ENCODE data around the gene NLRP7. TPM values are rescaled to one million over a fixed set of nuclear protein-coding genes. Genes with fewer than 3 reads are reported as not detected.

The NLRP7 gene
- total RNA-seq, 4 donors from 2014 or later = not detected

- intact Hi-C loops (cut with DNase I) = no loop called here
- no peaks in the 10 kb centered on the region for H3K27me3 ChIP-seq
Observed at GRCh38 chr19:54889566-54889965, 57.8 kb downstream of the NLRP7 start.

GRCh38 chr19:54888239-54888638 is 59.1 kb downstream of the NLRP7 start:
- H3K9me3 ChIP-seq = no peaks in the 10 kb centered on the region
- DNase-seq = no peak
- no peaks in the 10 kb centered on the region for H3K27me3 ChIP-seq
- TF ChIP-seq CTCF (IDR thresholded peaks at IDR 0.05) (no peak), POLR2A (IDR thresholded peaks at IDR 0.05) (no peak)
- no peak overlapping the region for H3K4me3 ChIP-seq (replicated peaks in 1 of 3)
- no peaks in the 10 kb centered on the region for H3K36me3 ChIP-seq
- 90 to 92% methylated on average over 10 of the region's 10 CpGs for WGBS, 2 donors
- H3K27ac ChIP-seq = no peak overlapping the region
- H3K4me1 ChIP-seq = no peaks in the 10 kb centered on the region
- intact Hi-C loops (cut with DNase I) = no loop called here

More at GRCh38 chr19:54889566-54889965, 57.8 kb downstream of the NLRP7 start:
- Histone ChIP-seq H3K9me3 (no peaks in the 10 kb centered on the region), H3K36me3 (no peaks in the 10 kb centered on the region), H3K4me3 (replicated peaks in 1 of 3) (no peak overlapping the region), H3K27ac (no peak overlapping the region), H3K4me1 (no peaks in the 10 kb centered on the region)
- TF ChIP-seq CTCF (IDR thresholded peaks at IDR 0.05) (no peak), POLR2A (IDR thresholded peaks at IDR 0.05) (no peak)
- DNase-seq = no peak
- 81 to 90% methylated on average over 11 of the region's 11 CpGs for WGBS, 2 donors

- H3K27me3 ChIP-seq = no peaks in the 10 kb centered on the region
- H3K4me1 ChIP-seq = no peaks in the 10 kb centered on the region
- TF ChIP-seq CTCF (IDR thresholded peaks at IDR 0.05) = no peak
- TF ChIP-seq POLR2A (IDR thresholded peaks at IDR 0.05) = no peak
- DNase-seq = no peak
- H3K27ac ChIP-seq = no peak overlapping the region
- no peaks in the 10 kb centered on the region for H3K36me3 ChIP-seq
- 81 to 90% methylated on average over 8 to 9 of the region's 9 CpGs for WGBS, 2 donors
- intact Hi-C loops (cut with DNase I) = no loop called here
- H3K4me3 ChIP-seq (replicated peaks in 1 of 3) = no peak overlapping the region
- H3K9me3 ChIP-seq = no peaks in the 10 kb centered on the region
Observed at GRCh38 chr19:54883228-54883627, 64.1 kb downstream of the NLRP7 start.

GRCh38 chr19:54882758-54883157 is 64.6 kb downstream of the NLRP7 start:
- no peak overlapping the region for H3K27ac ChIP-seq
- TF ChIP-seq POLR2A (IDR thresholded peaks at IDR 0.05) (no peak), CTCF (IDR thresholded peaks at IDR 0.05) (no peak)
- H3K4me1 ChIP-seq = no peaks in the 10 kb centered on the region
- intact Hi-C loops (cut with DNase I) = no loop called here
- DNase-seq = no peak
- no peak overlapping the region for H3K4me3 ChIP-seq (replicated peaks in 1 of 3)
- no peaks in the 10 kb centered on the region for H3K9me3 ChIP-seq
- H3K36me3 ChIP-seq = no peaks in the 10 kb centered on the region
- WGBS, 2 donors = 72 to 73% methylated on average over 7 of the region's 7 CpGs
- H3K27me3 ChIP-seq = no peaks in the 10 kb centered on the region

- 57 to 73% methylated on average over 6 of the region's 6 CpGs for WGBS, 2 donors
- no peak for TF ChIP-seq POLR2A (IDR thresholded peaks at IDR 0.05)
- no peak for TF ChIP-seq CTCF (IDR thresholded peaks at IDR 0.05)
- Histone ChIP-seq H3K4me1 (no peaks in the 10 kb centered on the region), H3K27me3 (no peaks in the 10 kb centered on the region), H3K4me3 (replicated peaks in 1 of 3) (no peak overlapping the region), H3K27ac (no peak overlapping the region), H3K9me3 (no peaks in the 10 kb centered on the region), H3K36me3 (no peaks in the 10 kb centered on the region)
- intact Hi-C loops (cut with DNase I) = no loop called here
- no peak for DNase-seq
Observed at GRCh38 chr19:54881884-54882283, 65.4 kb downstream of the NLRP7 start.
